Activated CD8-positive, alpha-beta T cell treated with anti-CD3 and anti-CD28 coated beads for 36 hours (primary cell): ENCODE measurements around the gene REM1. TPM values are rescaled to one million over a fixed set of nuclear protein-coding genes. Genes with fewer than 3 reads are reported as not detected.
"Not testable (repeated sequence)": the region's sequence is repeated elsewhere in the genome, so short reads cannot be mapped to it uniquely, and the experiment has no call there.

Experiments
- ATAC-seq: fragments of 200-7000 bp; cut with Tn5 transposase; one replicate; pipeline ENCODE4 v1.10.0; 2021; ENCODE audit warnings: mild to moderate bottlenecking, moderate library complexity
- CTCF ChIA-PET: fragments of 350-600 bp; sonication (Branson Sonifier 250); formaldehyde crosslinking; loops from one replicate; lab custom pipeline; 2021; ENCODE audit warnings: antibody characterized with exemption; lab: Charles Lee
- POLR2A ChIA-PET: fragments of 350-600 bp; sonication (Branson Sonifier 250); formaldehyde crosslinking; loops from one replicate; lab custom pipeline; 2021; ENCODE audit warnings: antibody characterized with exemption; lab: Charles Lee
- DNase-seq: peaks from one replicate; pipeline ENCODE4 v3.0.0-alpha.2; 2020
- H3K27ac Mint-ChIP-seq: one replicate; pipeline ENCODE4 v1.8.0; 2021; ENCODE audit warnings: mild to moderate bottlenecking, mixed read lengths
- H3K27me3 Mint-ChIP-seq: one replicate; pipeline ENCODE4 v1.8.0; 2021; ENCODE audit warnings: mixed read lengths
- H3K36me3 Mint-ChIP-seq: one replicate; pipeline ENCODE4 v1.8.0; 2021; ENCODE audit warnings: low read depth, mixed read lengths
- H3K4me1 Mint-ChIP-seq: one replicate; pipeline ENCODE4 v1.8.0; 2021; ENCODE audit warnings: low read depth, mixed read lengths
- H3K4me3 Mint-ChIP-seq: one replicate; pipeline ENCODE4 v1.8.0; 2021; ENCODE audit warnings: mild to moderate bottlenecking, moderate library complexity, mixed read lengths
- H3K9me3 Mint-ChIP-seq: one replicate; pipeline ENCODE4 v1.8.0; 2021; ENCODE audit warnings: mixed read lengths
- intact Hi-C: fragments of 100-400 bp; cut with micrococcal nuclease; formaldehyde crosslinking; loops from one replicate; pipeline ENCODE4 v1.10.0; 2022
- total RNA-seq, 2 experiments: library from RNA; stranded (reverse); gene quantifications; one replicate each; pipeline ENCODE4 v1.2.3, GENCODE V29; 2021
- TF ChIP-seq, protein P1 (sequence below): fragments of 200-600 bp; IDR thresholded peaks from one replicate; pipeline ENCODE4 v1.8.0; 2022; ENCODE audit warnings: antibody characterized with exemption, mild to moderate bottlenecking

The REM1 gene
- total RNA-seq, 2 experiments from 2014 or later = not detected

DNA sequence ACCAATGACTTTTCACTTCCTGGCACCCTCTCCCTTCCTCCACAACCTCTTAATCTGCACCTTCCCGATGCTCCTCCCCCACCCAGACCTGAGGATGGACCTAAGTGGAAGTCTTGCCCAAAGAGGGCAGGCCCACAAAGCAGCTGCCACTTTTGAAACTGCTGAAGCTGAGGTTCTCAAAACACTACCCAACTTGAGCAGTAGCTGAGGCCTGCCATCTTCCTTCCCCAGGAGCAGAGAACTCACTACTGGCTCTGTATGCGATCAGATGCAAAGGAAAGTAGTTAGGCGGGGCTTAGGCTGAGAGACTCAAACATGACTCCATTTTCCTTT is 40.7 kb downstream of the REM1 start:
- ChIA-PET POLR2A (interaction anchor here (0.6 to 1.1 kb wide), 3 partner anchors 10 to 31 kb away, joined by 3 to 4 read pairs (median 3); a partner anchor contains a TSS), CTCF (interaction anchor here (0.8 to 4.1 kb wide), 5 partner anchors 13 to 98 kb away, joined by 3 to 12 read pairs (median 5); no protein-coding TSS in a partner anchor)
- no peaks in the 10 kb centered on the region for H3K9me3 Mint-ChIP-seq
- DNase-seq (peak; percentile 11), ATAC-seq (no peak)
- no peak overlapping the region for H3K4me3 Mint-ChIP-seq
- peaks cover 8% of the 10 kb centered on the region for H3K36me3 Mint-ChIP-seq
- H3K4me1 Mint-ChIP-seq = peaks cover 19% of the 10 kb centered on the region
- TF ChIP-seq, protein P1, sequence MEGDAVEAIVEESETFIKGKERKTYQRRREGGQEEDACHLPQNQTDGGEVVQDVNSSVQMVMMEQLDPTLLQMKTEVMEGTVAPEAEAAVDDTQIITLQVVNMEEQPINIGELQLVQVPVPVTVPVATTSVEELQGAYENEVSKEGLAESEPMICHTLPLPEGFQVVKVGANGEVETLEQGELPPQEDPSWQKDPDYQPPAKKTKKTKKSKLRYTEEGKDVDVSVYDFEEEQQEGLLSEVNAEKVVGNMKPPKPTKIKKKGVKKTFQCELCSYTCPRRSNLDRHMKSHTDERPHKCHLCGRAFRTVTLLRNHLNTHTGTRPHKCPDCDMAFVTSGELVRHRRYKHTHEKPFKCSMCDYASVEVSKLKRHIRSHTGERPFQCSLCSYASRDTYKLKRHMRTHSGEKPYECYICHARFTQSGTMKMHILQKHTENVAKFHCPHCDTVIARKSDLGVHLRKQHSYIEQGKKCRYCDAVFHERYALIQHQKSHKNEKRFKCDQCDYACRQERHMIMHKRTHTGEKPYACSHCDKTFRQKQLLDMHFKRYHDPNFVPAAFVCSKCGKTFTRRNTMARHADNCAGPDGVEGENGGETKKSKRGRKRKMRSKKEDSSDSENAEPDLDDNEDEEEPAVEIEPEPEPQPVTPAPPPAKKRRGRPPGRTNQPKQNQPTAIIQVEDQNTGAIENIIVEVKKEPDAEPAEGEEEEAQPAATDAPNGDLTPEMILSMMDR = no peak
- no peak overlapping the region for H3K27ac Mint-ChIP-seq
- intact Hi-C loops = no loop called here
- no peaks in the 10 kb centered on the region for H3K27me3 Mint-ChIP-seq

DNA sequence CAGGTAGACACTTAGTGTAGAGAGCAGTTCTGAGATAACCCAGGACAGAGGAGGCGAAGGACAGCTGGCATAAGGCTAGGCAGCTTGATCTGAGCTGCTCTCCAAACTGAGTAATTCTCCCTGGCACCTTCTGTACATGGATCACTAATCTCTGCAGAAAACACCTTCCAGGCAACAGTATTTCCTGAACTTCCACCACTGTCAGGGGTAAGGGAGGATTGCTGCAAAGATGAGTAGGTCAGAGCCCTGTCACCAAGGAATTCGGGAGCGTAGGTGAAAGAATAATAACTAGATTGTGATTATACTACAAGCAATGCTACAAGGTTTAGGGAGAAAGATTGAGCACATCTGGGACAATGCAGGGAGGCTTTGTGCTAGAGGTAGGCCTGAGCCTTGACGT is 41.1 kb downstream of the REM1 start:
- no peak for DNase-seq
- intact Hi-C loops = no loop called here
- CTCF ChIA-PET = interaction anchor here (0.8 to 4.1 kb wide), 4 partner anchors 13 to 96 kb away, joined by 3 to 12 read pairs (median 4); no protein-coding TSS in a partner anchor
- ATAC-seq = no peak
- Mint-ChIP-seq H3K4me1 (peaks cover 22% of the 10 kb centered on the region), H3K36me3 (peaks cover 10% of the 10 kb centered on the region), H3K9me3 (no peaks in the 10 kb centered on the region), H3K27ac (no peak overlapping the region), H3K27me3 (no peaks in the 10 kb centered on the region), H3K4me3 (no peak overlapping the region)
- POLR2A ChIA-PET = interaction anchor here (0.6 to 1.1 kb wide), 3 partner anchors 10 to 31 kb away, joined by 3 to 4 read pairs (median 3); a partner anchor contains a TSS
- TF ChIP-seq, protein P1 = no peak

DNA sequence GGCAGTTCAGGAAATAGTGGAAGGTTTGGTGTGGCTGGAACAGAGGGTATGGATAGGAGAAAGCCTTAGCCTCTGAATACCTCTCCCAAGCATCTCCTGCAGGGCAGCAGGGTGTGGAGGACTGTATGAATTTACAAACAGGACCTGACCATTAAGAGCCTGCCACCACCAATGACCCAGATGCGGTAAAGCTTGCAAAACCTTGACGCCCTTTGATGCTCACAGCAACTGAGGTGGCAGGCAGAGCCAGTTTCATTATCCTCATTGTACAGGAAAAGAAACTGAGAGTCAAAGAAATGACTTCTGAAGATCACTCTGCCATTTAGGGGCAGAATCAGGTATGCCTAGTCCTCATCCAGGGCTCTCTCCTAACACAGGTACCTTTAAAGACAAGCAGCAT is 41.6 kb downstream of the REM1 start:
- POLR2A ChIA-PET = interaction anchor here (0.9 to 1.1 kb wide), 2 partner anchors 11 to 30 kb away, joined by 3 to 4 read pairs; a partner anchor contains a TSS
- Mint-ChIP-seq H3K4me1 (peaks cover 24% of the 10 kb centered on the region), H3K9me3 (no peaks in the 10 kb centered on the region), H3K4me3 (no peak overlapping the region), H3K27me3 (no peaks in the 10 kb centered on the region), H3K36me3 (peaks cover 10% of the 10 kb centered on the region), H3K27ac (no peak overlapping the region)
- ATAC-seq (peak; percentile 36), DNase-seq (peak; percentile 49)
- CTCF ChIA-PET = interaction anchor here (1.2 to 4.1 kb wide), 2 partner anchors 14 to 96 kb away, joined by 5 to 12 read pairs; no protein-coding TSS in a partner anchor
- intact Hi-C loops = no loop called here
- TF ChIP-seq, protein P1 = no peak

DNA sequence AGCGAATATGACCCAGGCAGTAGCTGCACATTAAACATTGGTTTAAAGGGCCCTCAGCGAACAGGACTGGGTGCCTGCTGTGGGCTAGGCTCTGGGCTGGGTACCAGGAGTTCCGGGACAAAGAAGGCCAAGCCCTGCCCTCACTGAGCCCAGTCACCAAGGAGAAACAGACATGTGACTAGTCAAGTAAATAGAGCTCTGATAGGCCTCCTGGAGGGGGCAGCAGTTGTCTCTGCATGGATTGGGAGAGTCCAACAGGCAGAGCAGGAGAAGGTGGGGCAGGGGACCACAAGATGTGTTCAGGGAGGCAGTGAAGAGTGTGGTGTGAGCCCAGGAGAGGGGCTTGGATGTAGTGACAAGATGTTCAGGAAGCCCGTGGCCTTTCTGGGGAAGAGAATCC is 42.3 kb downstream of the REM1 start:
- H3K27me3 Mint-ChIP-seq = no peaks in the 10 kb centered on the region
- H3K36me3 Mint-ChIP-seq = peaks cover 12% of the 10 kb centered on the region

DNA sequence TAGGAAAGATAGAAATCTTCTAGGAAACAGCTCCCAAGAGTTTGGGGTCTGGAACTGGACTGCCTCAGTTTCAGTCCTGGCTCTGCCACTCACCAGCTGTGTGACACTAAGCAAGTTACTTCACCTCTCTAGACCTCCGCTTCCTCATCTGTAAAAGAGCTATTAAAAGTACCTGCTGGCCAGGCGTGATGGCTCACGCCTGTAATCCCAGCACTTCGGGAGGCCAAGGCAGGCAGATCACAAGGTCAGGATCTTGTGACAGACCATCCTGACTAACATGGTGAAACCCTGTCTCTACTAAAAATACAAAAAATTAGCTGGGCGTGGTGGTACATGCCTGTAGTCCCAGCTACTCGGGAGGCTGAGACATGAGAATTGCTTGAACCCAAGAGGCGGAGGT is 46.2 kb downstream of the REM1 start:
- H3K4me3 Mint-ChIP-seq, intact Hi-C loops, H3K9me3 Mint-ChIP-seq, H3K27ac Mint-ChIP-seq, ATAC-seq, H3K27me3 Mint-ChIP-seq, DNase-seq: not testable (repeated sequence)
- POLR2A ChIA-PET = interaction anchor here (0.9 to 2.8 kb wide), 2 partner anchors 21 to 45 kb away, joined by 3 to 10 read pairs; no protein-coding TSS in a partner anchor
- Mint-ChIP-seq H3K36me3 (peaks cover 21% of the 10 kb centered on the region), H3K4me1 (peaks cover 43% of the 10 kb centered on the region)
- CTCF ChIA-PET = interaction anchor here (1.0 to 1.5 kb wide), 7 partner anchors 16 to 202 kb away, joined by 3 to 10 read pairs (median 3); no protein-coding TSS in a partner anchor

More for the DNA sequence above, 42.3 kb downstream of the REM1 start:
- intact Hi-C loops = no loop called here
- TF ChIP-seq, protein P1 = no peak
- DNase-seq (peak; percentile 25), ATAC-seq (no peak)
- H3K4me1 Mint-ChIP-seq = peaks cover 29% of the 10 kb centered on the region
- no peak overlapping the region for H3K4me3 Mint-ChIP-seq
- CTCF ChIA-PET = interaction anchor here (0.7 to 4.1 kb wide), 3 partner anchors 14 to 95 kb away, joined by 3 to 12 read pairs (median 12); no protein-coding TSS in a partner anchor
- POLR2A ChIA-PET = no interaction called here
- no peak overlapping the region for H3K27ac Mint-ChIP-seq
- H3K9me3 Mint-ChIP-seq = no peaks in the 10 kb centered on the region
